ENCODE results near the gene AK9. TPM values are rescaled to one million over a fixed set of nuclear protein-coding genes. Genes with fewer than 3 reads are reported as not detected.
A peak's percentile ranks its signal among the peaks of the same experiment; 100 is the strongest.

The AK9 gene
- total and polyA plus RNA-seq, 2 of the 4 experiments (the other 2 are of a cell fraction), result 1.7 to 1.8 TPM

- no peak overlapping the region for H2BK20ac ChIP-seq (ENCODE audit: low read depth, low read length)
- H3K27ac ChIP-seq (ENCODE audit: insufficient read depth, low read length), result no peak overlapping the region
- H3K4ac ChIP-seq (ENCODE audit: low read depth, low read length), result no peak overlapping the region
- H3K56ac ChIP-seq (ENCODE audit: extremely low read depth, insufficient read depth, low read length), result no peak overlapping the region
- H4K20me1 ChIP-seq (ENCODE audit: insufficient read depth, low read length), result no peaks in the 10 kb centered on the region
- peak overlapping the region; percentile 23 for H2AK9ac ChIP-seq (replicated peaks; ENCODE audit: low read depth, low read length, poor library complexity)
- no peak overlapping the region for H3K9ac ChIP-seq (ENCODE audit: low read depth, low read length)
- no peak overlapping the region for H2AFZ ChIP-seq (replicated peaks; ENCODE audit: low read length, poor library complexity)
- no peak overlapping the region for H2BK15ac ChIP-seq (ENCODE audit: low read depth, low read length)
- peaks cover 4% of the 10 kb centered on the region; the same call in 1 of the 2 replicates for H3K36me3 ChIP-seq (ENCODE audit: control insufficient read depth, insufficient read depth, low read length)
- no peak overlapping the region for H4K8ac ChIP-seq (ENCODE audit: low read depth in 2 of 2, low read length in 2 of 2)
- peaks cover 8% of the 10 kb centered on the region; the same call in 1 of the 2 replicates for H3K9me1 ChIP-seq (ENCODE audit: insufficient read depth, low read length)
- H3K9me3 ChIP-seq (ENCODE audit: control insufficient read depth, insufficient read depth, low read length), result no peaks in the 10 kb centered on the region
- WGBS, 2 experiments (ENCODE audit: extremely low coverage in 2 of 2, insufficient read length in 1 of 2), result 100% methylated on average over 2 of the region's 5 CpGs; no CpG with 5 or more reads in 1 of the 2 experiments
- intact Hi-C loops (cut with micrococcal nuclease), result no loop called here
- 0 out of 2 replicates have a peak overlapping the region, but pooled peaks have one; percentile 36 for H4K91ac ChIP-seq (ENCODE audit: insufficient read depth, low read depth, low read length)
- H2AK5ac ChIP-seq (ENCODE audit: low read depth, low read length), result no peak overlapping the region
- H3K79me1 ChIP-seq (ENCODE audit: low read depth in 1 of 2, low read length in 2 of 2), result peaks cover 21 to 42% of the 10 kb centered on the region in 2 experiments
- peaks cover 8% of the 10 kb centered on the region for H3K4me1 ChIP-seq (ENCODE audit: control insufficient read depth, insufficient read depth, low read length)
- no peak overlapping the region for H3K18ac ChIP-seq (ENCODE audit: low read depth, low read length)
- no peak overlapping the region for H3K14ac ChIP-seq (replicated peaks; ENCODE audit: low read depth, low read length)
- dilution Hi-C loops (cut with HindIII; ENCODE audit: low sequenced_read_pairs, unreplicated experiment), result no loop called here
- in situ Hi-C loops (cut with MboI; ENCODE audit: low sequenced_read_pairs), result no loop called here
- DNase-seq (no peak), ATAC-seq (ENCODE audit: low read depth) (no peak)
- H4K5ac ChIP-seq (ENCODE audit: low read depth, low read length), result no peak overlapping the region
- H3K23ac ChIP-seq (ENCODE audit: low read depth, low read length), result no peak overlapping the region
- TF ChIP-seq MAFK (IDR thresholded peaks at IDR 0.05; ENCODE audit: low read depth, low read length) (no peak), MAZ (IDR thresholded peaks at IDR 0.05; ENCODE audit: borderline replicate concordance, low read depth, low read length) (no peak), NFE2L2 (IDR thresholded peaks at IDR 0.05; ENCODE audit: low read depth, low read length) (no peak), RCOR1 (IDR thresholded peaks at IDR 0.05; ENCODE audit: insufficient replicate concordance, low read length) (no peak), CEBPB (IDR thresholded peaks at IDR 0.05; ENCODE audit: low read depth, low read length) (no peak)
- TF ChIP-seq, protein P1, sequence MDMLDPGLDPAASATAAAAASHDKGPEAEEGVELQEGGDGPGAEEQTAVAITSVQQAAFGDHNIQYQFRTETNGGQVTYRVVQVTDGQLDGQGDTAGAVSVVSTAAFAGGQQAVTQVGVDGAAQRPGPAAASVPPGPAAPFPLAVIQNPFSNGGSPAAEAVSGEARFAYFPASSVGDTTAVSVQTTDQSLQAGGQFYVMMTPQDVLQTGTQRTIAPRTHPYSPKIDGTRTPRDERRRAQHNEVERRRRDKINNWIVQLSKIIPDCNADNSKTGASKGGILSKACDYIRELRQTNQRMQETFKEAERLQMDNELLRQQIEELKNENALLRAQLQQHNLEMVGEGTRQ (IDR thresholded peaks at IDR 0.05; ENCODE audit: low read depth, low read length), result no peak
- TF ChIP-seq, protein P2, sequence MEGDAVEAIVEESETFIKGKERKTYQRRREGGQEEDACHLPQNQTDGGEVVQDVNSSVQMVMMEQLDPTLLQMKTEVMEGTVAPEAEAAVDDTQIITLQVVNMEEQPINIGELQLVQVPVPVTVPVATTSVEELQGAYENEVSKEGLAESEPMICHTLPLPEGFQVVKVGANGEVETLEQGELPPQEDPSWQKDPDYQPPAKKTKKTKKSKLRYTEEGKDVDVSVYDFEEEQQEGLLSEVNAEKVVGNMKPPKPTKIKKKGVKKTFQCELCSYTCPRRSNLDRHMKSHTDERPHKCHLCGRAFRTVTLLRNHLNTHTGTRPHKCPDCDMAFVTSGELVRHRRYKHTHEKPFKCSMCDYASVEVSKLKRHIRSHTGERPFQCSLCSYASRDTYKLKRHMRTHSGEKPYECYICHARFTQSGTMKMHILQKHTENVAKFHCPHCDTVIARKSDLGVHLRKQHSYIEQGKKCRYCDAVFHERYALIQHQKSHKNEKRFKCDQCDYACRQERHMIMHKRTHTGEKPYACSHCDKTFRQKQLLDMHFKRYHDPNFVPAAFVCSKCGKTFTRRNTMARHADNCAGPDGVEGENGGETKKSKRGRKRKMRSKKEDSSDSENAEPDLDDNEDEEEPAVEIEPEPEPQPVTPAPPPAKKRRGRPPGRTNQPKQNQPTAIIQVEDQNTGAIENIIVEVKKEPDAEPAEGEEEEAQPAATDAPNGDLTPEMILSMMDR (conservative IDR thresholded peaks at IDR 0.05; ENCODE audit: low read depth, low read length), result no peak
- H2BK120ac ChIP-seq (ENCODE audit: low read depth, low read length), result no peak overlapping the region
- H3K27me3 ChIP-seq (ENCODE audit: control insufficient read depth, insufficient read depth, low read length), result no peaks in the 10 kb centered on the region
- H3K4me2 ChIP-seq (ENCODE audit: low read depth, low read length), result no peak overlapping the region
- ChIA-PET POLR2A (ENCODE audit: unreplicated experiment) (no interaction called here), CTCF (no interaction called here)
- no TSS peak for BruUV-seq (replicated peaks)
- no peak overlapping the region for H2BK5ac ChIP-seq (ENCODE audit: low read depth, low read length, poor library complexity, severe bottlenecking)
- no peak overlapping the region for H3K4me3 ChIP-seq (ENCODE audit: insufficient read depth, low read depth, low read length)
Measured at GRCh38 chr6:109458774-109459531, 232.0 kb downstream of the AK9 start.
